NCI-H146 (cell line): ENCODE measurements around the gene PIN1.

ENCODE experiments used
- DNase-seq: peaks from one replicate; lab custom pipeline; 2025; lab: John Stamatoyannopoulos, UW

Gene PIN1

DNA sequence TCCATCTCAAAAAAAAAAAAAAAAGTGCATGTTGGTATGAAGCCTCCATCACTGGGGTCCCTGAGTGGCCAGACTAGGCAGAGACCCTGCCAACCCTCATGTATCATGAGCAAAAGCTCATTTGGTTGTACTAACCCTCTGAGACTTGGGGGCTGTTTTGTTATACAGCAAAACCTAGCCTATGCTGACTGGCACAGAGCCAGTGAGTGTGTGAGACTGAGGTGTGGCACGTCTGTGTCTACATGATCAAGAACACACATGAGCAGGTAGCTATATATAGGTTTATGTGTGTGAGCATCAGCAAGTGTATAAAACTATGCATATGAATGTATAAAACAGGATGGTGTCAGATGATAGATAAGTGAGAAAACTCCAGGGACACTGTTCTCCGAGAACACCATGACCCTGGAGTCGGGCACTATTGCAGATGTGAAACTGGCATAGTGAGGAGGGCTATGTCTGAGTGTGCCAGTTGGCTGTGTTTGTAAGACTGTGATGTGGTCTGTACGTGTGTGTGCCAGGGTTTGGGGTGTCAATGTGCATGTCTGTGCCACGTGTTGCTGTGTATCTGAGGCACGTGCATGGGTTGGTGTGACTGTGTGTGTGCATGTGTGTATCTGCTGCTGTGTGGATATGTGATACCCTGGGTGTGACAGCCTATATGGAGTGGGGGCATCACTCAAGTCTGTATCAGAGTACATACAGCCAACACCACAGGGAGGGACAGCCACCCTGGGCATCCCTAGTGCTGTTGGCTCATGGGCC, 56.7 kb downstream of the PIN1 start:
- no peak for DNase-seq
